ENCODE measurements around the gene CALML3.

DNA sequence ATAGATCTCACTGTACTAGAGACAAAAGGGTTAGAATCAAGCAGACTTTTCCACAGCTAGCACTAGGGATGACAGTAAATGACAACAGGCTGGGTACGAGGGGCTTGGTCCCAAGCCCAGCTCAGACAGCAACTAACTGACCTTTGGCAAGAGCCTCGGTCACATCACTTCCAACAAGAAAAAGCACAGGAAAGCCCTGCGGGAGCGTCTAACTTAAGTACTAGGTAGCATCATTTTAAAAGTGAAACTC is 22.8 kb downstream of the CALML3 start:
- TF ChIP-seq, protein P1, sequence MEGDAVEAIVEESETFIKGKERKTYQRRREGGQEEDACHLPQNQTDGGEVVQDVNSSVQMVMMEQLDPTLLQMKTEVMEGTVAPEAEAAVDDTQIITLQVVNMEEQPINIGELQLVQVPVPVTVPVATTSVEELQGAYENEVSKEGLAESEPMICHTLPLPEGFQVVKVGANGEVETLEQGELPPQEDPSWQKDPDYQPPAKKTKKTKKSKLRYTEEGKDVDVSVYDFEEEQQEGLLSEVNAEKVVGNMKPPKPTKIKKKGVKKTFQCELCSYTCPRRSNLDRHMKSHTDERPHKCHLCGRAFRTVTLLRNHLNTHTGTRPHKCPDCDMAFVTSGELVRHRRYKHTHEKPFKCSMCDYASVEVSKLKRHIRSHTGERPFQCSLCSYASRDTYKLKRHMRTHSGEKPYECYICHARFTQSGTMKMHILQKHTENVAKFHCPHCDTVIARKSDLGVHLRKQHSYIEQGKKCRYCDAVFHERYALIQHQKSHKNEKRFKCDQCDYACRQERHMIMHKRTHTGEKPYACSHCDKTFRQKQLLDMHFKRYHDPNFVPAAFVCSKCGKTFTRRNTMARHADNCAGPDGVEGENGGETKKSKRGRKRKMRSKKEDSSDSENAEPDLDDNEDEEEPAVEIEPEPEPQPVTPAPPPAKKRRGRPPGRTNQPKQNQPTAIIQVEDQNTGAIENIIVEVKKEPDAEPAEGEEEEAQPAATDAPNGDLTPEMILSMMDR (conservative IDR thresholded peaks at IDR 0.05; ENCODE audit: low read depth, low read length) = no peak
- TF ChIP-seq EZH2 (IDR thresholded peaks at IDR 0.05; ENCODE audit: borderline replicate concordance, low read depth, low read length, poor library complexity, severe bottlenecking) = no peak

All from A673 (cell line).